NCI-H146 treated with DMSO at 0.1 percent for 48 hours (cell line): ENCODE data around the gene GPBP1.
A peak's percentile ranks its signal among the peaks of the same experiment; 100 is the strongest.

Experiments
- DNase-seq: peaks from one replicate; lab custom pipeline; 2025; ENCODE audit not compliant: unreplicated experiment; lab: John Stamatoyannopoulos, UW

Gene GPBP1

GRCh38 chr5:57209316-57210040 lies 35.6 kb downstream of the GPBP1 start:
- no peak for DNase-seq

- no peak for DNase-seq
Measured at GRCh38 chr5:57210633-57211032, 36.8 kb downstream of the GPBP1 start.

DNA sequence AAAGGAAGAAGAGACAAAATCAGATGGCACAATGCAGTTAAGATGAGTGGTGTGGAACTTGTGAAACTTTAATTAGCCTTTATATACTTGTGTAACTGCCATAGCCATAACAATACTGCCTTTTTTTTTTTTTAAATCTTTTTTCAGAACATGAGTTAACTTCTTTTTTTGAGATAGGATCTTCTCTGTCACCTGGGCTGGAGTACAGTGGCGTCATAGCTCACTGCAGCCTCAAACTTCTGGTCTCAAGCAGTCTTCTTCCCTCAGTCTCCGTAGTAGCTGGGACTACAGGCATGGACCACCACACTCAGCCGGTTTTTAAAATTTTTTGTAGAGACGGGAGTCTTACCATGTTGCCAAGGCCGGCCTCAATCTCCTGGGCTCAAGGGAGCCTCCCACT lies 37.2 kb downstream of the GPBP1 start:
- no peak for DNase-seq

- no peak for DNase-seq
Measured at GRCh38 chr5:57215629-57216195, 41.9 kb downstream of the GPBP1 start.

- no peak for DNase-seq
Measured at GRCh38 chr5:57216714-57217113, 42.9 kb downstream of the GPBP1 start.

DNA sequence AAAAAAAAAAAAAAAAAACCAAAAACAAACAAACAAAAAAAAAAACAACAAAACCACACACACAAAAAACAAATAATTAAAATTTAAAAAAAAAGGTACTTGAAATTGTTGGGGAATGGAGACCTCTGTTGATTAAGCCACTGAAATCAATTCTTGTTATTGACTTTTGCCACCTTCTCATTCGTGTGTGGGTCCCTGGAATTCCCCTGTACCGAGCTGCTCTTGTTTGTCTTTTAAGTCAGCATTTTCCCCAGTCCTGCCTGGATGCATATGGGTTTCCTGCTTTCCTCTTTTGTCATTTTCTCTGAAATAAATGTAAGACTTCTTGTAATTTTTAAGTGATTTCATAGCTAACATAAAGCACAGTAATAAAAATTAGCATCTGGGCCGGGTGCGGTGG lies 45.5 kb downstream of the GPBP1 start:
- no peak for DNase-seq

- DNase-seq = peak; percentile 18
Measured at GRCh38 chr5:57221049-57221568, 47.2 kb downstream of the GPBP1 start.

- DNase-seq = no peak
Measured at GRCh38 chr5:57225553-57225952, 51.7 kb downstream of the GPBP1 start.

GRCh38 chr5:57229313-57229712 lies 55.5 kb downstream of the GPBP1 start:
- DNase-seq = no peak

DNA sequence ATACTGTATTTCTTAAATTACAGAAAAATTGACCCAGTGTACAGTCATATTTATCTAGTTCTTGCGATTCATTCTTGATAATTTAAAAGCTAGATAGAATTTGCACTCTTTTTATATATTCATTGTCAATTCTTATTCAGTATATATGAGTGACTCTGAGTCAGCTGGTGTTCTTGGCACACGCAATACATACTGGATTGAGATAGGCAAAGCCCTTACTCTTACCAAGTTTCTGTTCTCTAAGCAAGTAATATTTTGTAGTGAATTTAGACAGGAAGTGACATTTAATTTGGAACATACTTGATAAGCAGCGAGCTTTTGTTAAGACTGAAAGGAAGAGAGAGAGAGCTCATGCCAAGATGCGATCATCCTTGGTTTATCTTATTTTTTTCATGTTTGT lies 57.7 kb downstream of the GPBP1 start:
- DNase-seq = no peak

DNA sequence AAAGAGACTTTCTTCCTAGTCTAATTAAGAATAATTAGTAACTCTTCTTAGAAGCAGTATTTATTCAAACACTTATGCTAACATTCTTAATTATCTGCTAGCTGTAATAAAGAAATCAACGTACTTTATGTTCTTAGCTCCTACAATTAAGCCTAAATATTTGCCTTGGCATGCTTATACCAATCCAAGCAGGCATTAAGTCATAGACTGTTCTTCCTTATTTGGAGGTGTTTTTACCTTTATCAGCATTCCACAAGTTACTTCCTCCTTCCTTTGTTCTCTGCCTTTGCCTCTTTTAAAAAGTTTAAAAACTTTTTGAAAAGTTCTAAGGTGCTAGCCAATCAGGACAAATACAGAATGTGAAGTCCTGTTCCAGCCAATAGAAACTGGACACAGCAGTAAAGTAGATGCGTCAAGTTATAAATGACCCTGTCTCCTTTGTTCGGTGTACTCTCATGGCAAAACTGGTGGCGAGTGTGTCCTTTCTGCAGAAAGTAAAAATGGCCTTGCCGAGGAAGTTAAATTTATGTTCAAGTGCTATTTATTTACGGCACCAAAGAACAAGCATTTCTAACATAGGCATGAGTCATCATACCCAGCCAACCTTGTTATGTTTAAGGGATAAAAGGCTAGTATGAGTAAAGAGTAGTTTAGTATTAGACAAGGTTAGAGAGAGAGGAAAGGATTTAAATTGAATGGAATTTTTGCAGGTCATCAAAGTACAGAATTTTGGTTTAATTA lies 58.6 kb downstream of the GPBP1 start:
- no peak for DNase-seq

- no peak for DNase-seq
Measured at GRCh38 chr5:57243286-57244137, 69.7 kb downstream of the GPBP1 start.

DNA sequence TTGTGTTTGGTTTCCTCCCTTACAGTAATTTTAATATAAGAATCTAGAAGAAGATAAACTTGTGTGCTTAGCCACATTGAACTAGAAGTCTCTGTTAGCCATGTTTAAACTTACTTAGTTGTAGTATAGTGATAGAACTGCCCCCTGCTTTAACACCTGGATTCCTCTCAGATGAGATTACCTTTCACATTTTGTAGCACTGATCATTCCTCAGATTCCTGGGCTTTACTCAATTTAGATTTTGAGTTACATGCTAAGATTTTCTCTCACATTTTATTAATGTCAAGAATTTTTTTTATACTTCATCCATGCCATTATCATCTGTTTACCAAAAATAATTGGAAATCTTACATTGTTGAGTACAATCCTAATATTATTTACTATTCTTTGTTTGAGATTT lies 70.5 kb downstream of the GPBP1 start:
- DNase-seq = no peak

- DNase-seq = no peak
Measured at GRCh38 chr5:57246426-57246825, 72.6 kb downstream of the GPBP1 start.

DNA sequence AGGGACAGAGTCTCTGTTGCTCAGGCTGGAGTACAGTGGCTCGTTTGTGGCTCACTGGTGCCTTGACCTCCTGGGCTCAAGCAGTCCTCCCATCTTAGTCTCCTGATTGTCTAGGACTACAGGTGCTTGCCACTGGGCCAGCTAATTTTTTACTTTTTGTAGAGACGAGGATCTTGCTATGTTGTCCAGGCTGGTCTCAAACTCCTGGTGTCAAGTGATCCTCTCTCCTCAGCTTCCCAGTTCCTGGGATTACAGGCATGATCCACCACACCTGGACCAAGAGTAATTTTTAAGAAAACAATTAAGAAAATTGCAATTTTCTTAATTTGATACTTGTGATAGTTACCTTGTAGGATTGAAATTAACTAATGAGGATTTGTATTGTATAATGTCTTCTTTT lies 73.9 kb downstream of the GPBP1 start:
- DNase-seq = no peak

DNA sequence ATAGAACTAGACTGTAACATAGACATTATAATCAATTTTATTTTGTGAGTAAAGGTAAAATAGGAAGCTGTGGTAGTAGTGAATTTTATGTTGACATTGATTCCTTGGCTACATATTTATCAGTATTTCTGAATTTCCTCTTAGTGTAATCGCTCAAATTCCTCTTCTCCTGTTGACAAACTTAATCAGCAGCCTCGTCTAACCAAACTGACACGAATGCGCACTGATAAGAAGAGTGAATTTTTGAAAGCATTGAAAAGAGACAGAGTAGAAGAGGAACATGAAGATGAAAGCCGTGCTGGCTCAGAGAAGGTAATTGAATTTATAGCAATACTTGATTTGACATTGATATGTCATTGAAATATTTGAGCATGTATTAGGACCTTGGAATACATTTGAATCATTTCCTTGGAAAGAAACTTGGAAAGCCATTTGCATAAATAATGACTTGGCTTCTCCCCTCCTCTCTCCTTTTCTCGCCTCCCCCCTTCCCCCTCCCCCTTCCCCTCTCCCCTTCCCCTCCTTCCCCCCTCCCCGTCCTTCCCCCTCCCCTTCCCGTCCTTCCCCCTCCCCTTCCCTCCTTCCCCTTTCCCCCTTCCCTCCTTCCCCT lies 75.5 kb downstream of the GPBP1 start:
- no peak for DNase-seq

DNA sequence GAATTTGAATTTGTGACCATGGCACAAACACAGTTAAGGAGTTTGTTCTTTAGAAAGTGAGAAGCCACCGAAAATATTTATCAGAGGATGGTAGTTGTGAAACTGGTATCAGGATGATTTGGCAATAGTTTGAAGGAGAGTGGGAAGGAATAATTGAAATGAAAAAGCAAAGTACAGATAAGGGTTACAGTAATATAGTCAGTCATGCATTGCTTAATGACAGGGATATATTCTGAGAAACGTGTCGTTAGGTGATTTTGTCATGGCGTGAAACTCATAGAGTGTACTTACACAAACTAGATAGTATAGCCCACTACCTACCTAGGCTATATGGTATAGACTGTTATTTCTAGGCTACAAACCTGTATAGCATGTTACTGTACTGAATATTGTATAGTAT lies 84.2 kb downstream of the GPBP1 start:
- DNase-seq = no peak

- no peak for DNase-seq
Measured at GRCh38 chr5:57258943-57259342, 85.1 kb downstream of the GPBP1 start.

DNA sequence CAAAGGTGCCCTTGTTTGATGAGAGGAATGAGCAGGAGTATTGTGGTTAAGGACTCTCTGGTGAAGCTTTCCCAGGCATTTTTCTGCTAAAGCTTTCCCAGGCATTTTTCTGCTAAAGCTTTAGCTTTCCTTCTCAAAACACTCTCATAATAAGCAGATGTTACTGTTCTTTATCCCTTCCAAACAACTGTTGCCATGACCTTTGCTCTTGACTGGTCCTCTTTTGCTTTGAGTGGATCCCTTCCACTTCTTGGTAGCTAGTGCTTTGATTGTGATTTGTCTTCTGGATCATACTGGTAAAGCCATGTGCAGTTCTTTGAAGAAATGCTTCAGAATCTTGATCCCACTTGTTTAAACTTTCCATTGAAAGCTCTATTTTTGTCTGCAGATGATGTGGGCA lies 85.8 kb downstream of the GPBP1 start:
- DNase-seq = no peak

DNA sequence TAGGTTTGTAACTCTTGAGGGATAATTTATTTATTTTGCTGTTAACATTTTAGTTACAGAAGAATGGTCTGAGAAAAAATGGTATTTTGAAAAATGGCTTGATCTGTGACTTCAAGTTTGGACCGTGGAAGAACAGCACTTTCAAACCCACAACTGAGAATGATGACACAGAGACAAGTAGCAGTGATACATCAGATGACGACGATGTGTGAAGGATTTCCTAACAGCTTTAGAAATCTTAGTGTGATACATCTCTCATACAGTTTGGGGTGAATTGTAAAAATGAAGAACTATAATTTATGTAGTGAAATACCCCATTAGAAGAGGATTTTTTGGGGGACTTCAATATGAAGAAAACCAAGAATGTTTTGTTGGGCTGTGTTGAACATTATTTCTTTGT lies 88.7 kb downstream of the GPBP1 start:
- DNase-seq = no peak

DNA sequence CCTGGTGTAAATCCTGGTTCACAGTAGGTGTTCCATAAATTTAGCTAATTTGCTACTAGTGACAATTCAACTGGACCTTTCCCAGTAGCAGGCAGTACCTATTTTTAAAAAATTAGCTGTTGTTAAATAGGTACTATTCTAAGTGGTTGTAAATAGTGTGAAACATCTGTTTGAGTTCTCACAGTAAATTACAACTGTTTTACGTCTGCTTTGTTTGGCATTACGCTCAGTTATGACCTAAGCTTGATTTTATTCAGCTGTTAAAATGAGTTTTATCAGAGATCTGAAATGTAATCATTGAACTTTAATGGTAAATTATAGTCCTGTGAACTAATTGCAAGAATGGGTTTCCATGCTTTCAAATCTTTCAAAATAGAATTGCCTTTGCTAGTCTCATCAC lies 93.9 kb downstream of the GPBP1 start:
- no peak for DNase-seq
